SU-DHL-6 (cell line): ENCODE results near the gene DAZAP2.
A peak's percentile ranks its signal among the peaks of the same experiment; 100 is the strongest.

ENCODE experiments used
- EZH2phosphoT487 ChIP-seq: fragments of 200-600 bp; sonication (generic), shearing (Covaris generic); conservative IDR thresholded peaks from 2 replicates; pipeline ENCODE4 v1.6.1; 2018; ENCODE audit warnings: mild to moderate bottlenecking, antibody characterized with exemption, low read length, moderate library complexity, mixed read lengths
- TF ChIP-seq, protein P1 (sequence below): fragments of 200-600 bp; sonication (generic); IDR thresholded peaks from one replicate; pipeline ENCODE4 v1.5.1; 2017; ENCODE audit warnings: antibody characterized with exemption, mild to moderate bottlenecking, low read length, moderate library complexity; ENCODE audit not compliant: insufficient read depth, poor library complexity, severe bottlenecking

DNA sequence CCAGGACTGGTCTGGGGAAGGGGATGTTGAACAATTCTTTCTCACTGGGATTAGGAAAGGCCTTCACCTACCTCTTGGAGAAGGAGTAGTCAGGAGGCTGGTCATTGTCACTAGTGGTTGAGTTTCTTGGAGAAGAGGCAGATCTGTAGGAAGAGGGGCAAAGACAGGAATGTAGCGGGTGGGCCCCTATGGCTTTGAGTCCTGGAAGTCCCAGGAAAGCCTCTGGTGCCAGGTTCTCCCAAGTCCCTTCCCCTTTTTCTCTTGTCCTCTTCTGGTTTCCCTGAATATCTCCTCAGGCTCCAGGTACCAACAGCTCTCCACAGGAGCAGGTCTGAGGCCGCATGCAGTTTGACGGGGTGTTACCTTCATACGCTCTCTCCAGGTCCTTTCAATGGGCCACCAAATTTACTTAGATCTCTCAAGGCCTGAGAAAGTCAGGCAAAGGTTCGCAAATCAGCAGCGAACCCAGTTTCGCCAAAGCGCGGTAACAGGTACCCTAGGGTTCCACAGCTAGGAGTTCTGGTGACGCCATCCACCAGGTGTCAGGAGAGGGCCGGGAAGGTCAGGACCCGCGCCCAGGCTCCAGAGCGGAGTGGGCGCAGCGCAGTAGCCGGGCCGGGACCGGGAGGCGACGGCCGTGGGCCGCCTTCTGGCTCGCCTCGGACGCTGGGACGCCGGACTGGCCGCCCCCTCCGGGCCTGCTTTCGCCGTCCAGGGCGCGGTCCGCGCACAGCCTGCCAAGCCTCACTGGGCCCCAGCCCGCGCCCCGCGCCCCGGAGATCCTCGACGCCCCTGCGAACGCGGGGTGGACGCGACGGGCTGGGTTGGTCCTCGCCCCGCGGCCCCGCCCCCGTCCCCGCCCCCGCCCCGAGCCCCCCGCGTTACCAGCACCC, 30.8 kb downstream of the DAZAP2 start:
- TF ChIP-seq, protein P1, sequence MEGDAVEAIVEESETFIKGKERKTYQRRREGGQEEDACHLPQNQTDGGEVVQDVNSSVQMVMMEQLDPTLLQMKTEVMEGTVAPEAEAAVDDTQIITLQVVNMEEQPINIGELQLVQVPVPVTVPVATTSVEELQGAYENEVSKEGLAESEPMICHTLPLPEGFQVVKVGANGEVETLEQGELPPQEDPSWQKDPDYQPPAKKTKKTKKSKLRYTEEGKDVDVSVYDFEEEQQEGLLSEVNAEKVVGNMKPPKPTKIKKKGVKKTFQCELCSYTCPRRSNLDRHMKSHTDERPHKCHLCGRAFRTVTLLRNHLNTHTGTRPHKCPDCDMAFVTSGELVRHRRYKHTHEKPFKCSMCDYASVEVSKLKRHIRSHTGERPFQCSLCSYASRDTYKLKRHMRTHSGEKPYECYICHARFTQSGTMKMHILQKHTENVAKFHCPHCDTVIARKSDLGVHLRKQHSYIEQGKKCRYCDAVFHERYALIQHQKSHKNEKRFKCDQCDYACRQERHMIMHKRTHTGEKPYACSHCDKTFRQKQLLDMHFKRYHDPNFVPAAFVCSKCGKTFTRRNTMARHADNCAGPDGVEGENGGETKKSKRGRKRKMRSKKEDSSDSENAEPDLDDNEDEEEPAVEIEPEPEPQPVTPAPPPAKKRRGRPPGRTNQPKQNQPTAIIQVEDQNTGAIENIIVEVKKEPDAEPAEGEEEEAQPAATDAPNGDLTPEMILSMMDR = no peak
- 0 out of 2 replicates have a peak, but pooled peaks have one; percentile 56 for TF ChIP-seq EZH2phosphoT487
